ENCODE results near the gene RASGEF1B. TPM values are rescaled to one million over a fixed set of nuclear protein-coding genes. Genes with fewer than 3 reads are reported as not detected.
A peak's percentile ranks its signal among the peaks of the same experiment; 100 is the strongest.

Gene RASGEF1B
- total and polyA plus RNA-seq, 2 donors from 2014 or later: 8.3 to 15.0 TPM

GRCh38 chr4:81504112-81505003 is 32.7 kb upstream of the RASGEF1B start:
- Histone ChIP-seq H3K4me3 (ENCODE audit: low read length in 3 of 3) (peak overlapping the region in 1 of 3 donors; percentile 14), H3K4me1 (ENCODE audit: control insufficient read depth in 2 of 3, insufficient read depth in 2 of 3, low read depth in 1 of 3, low read length in 3 of 3) (peaks cover 0 to 4% (median 2%) of the 10 kb centered on the region in 3 donors), H3K9ac (ENCODE audit: low read length in 3 of 3) (no peak overlapping the region), H3K27me3 (ENCODE audit: control insufficient read depth, insufficient read depth, low read length) (no peaks in the 10 kb centered on the region), H3K36me3 (ENCODE audit: control insufficient read depth in 2 of 3, insufficient read depth in 3 of 3, low read length in 3 of 3) (no peaks in the 10 kb centered on the region), H3K9me3 (ENCODE audit: control insufficient read depth in 2 of 3, insufficient read depth in 1 of 3, low read length in 3 of 3) (no peaks in the 10 kb centered on the region), H3K27ac (ENCODE audit: low read depth in 2 of 2, low read length in 2 of 2) (peak overlapping the region in 1 of 2 donors; percentile 73)
- intact Hi-C loops (cut with DNase I): no loop called here
- no peak for TF ChIP-seq CTCF (IDR thresholded peaks at IDR 0.05; ENCODE audit: borderline replicate concordance, extremely low read depth, insufficient read depth)
- no peak for FAIRE-seq
- no peak for DNase-seq

GRCh38 chr4:81503586-81503985 is 31.9 kb upstream of the RASGEF1B start:
- DNase-seq (no peak), FAIRE-seq (no peak)
- Histone ChIP-seq H3K9ac (ENCODE audit: low read length in 3 of 3) (no peak overlapping the region), H3K27me3 (ENCODE audit: control insufficient read depth, insufficient read depth, low read length) (no peaks in the 10 kb centered on the region), H3K36me3 (ENCODE audit: control insufficient read depth in 2 of 3, insufficient read depth in 3 of 3, low read length in 3 of 3) (no peaks in the 10 kb centered on the region), H3K4me1 (ENCODE audit: control insufficient read depth in 2 of 3, insufficient read depth in 2 of 3, low read depth in 1 of 3, low read length in 3 of 3) (peaks cover 0 to 4% (median 2%) of the 10 kb centered on the region in 3 donors), H3K4me3 (ENCODE audit: low read length in 3 of 3) (no peak overlapping the region), H3K27ac (ENCODE audit: low read depth in 2 of 2, low read length in 2 of 2) (no peak overlapping the region), H3K9me3 (ENCODE audit: control insufficient read depth in 2 of 3, insufficient read depth in 1 of 3, low read length in 3 of 3) (no peaks in the 10 kb centered on the region)
- intact Hi-C loops (cut with DNase I): no loop called here
- no peak for TF ChIP-seq CTCF (IDR thresholded peaks at IDR 0.05; ENCODE audit: borderline replicate concordance, extremely low read depth, insufficient read depth)

GRCh38 chr4:81502564-81502963 is 30.9 kb upstream of the RASGEF1B start:
- Histone ChIP-seq H3K4me3 (ENCODE audit: low read length in 3 of 3) (no peak overlapping the region), H3K9me3 (ENCODE audit: control insufficient read depth in 2 of 3, insufficient read depth in 1 of 3, low read length in 3 of 3) (no peaks in the 10 kb centered on the region), H3K36me3 (ENCODE audit: control insufficient read depth in 2 of 3, insufficient read depth in 3 of 3, low read length in 3 of 3) (no peaks in the 10 kb centered on the region), H3K9ac (ENCODE audit: low read length in 3 of 3) (no peak overlapping the region), H3K27me3 (ENCODE audit: control insufficient read depth, insufficient read depth, low read length) (no peaks in the 10 kb centered on the region), H3K27ac (ENCODE audit: low read depth in 2 of 2, low read length in 2 of 2) (no peak overlapping the region), H3K4me1 (ENCODE audit: control insufficient read depth in 2 of 3, insufficient read depth in 2 of 3, low read depth in 1 of 3, low read length in 3 of 3) (peaks cover 0 to 4% (median 2%) of the 10 kb centered on the region in 3 donors)
- FAIRE-seq (no peak), DNase-seq (no peak)
- no peak for TF ChIP-seq CTCF (IDR thresholded peaks at IDR 0.05; ENCODE audit: borderline replicate concordance, extremely low read depth, insufficient read depth)
- intact Hi-C loops (cut with DNase I): no loop called here

Measured in kidney (tissue), 14 donors.